K562 (cell line): ENCODE measurements around the gene SLX9. TPM values are rescaled to one million over a fixed set of nuclear protein-coding genes. Genes with fewer than 3 reads are reported as not detected.

ENCODE experiments used
- ATAC-seq: fragments of 200-7000 bp; cut with Tn5 transposase; 3 replicates; pipeline ENCODE4 v1.9.1; 2020; ENCODE audit warnings: moderate library complexity
- BruUV-seq: library from RNA; stranded (reverse); fragments of 400-500 nt; replicated peaks from 2 replicates; lab custom pipeline; 2021; lab: Mats Ljungman, UMichigan
- CTCF ChIA-PET: fragments of 300-600 bp; formaldehyde crosslinking; extraction: SDS; loops from one replicate; lab custom pipeline; 2021; ENCODE audit warnings: low intra/inter-chr PET ratio; lab: Yijun Ruan, JAX
- POLR2A ChIA-PET: fragments of 300-600, 350-650 bp; sonication (Branson Sonifier 250); formaldehyde crosslinking; extraction: SDS; loops from one replicate; lab custom pipeline; 2021; ENCODE audit warnings: antibody characterized with exemption, inconsistent platforms; lab: Yijun Ruan, JAX
- DNase-seq, 4 experiments: peaks; one replicate each; pipeline versions ENCODE4 v3.0.0 to v3.0.0-alpha.2; 2011 to 2018; ENCODE audit warnings: low spot score in 3 of 4, mixed read lengths in 3 of 4; ENCODE audit errors: extremely low read depth in 1 of 4
- FAIRE-seq: peaks from 2 replicates; lab custom pipeline; 2011; peaks lifted over from hg19 to GRCh38; lab: Jason Lieb, UNC
- H2AFZ ChIP-seq: 2 replicates; pipeline ENCODE4 v1.6.0; 2011; ENCODE audit warnings: low read depth, low read length, control low read depth, inconsistent platforms
- H3K27ac ChIP-seq: fragments of 200-600 bp; 3 replicates; pipeline ENCODE4 v1.8.0; 2011; ENCODE audit warnings: low read depth, mild to moderate bottlenecking, control low read depth, inconsistent platforms, low read length, moderate library complexity, mixed read lengths; ENCODE audit errors: extremely low read depth
- H3K27me3 ChIP-seq, 2 experiments: fragments of 300-600 bp in 1 of 2; 2 replicates in 1 of 2; 3 replicates in 1 of 2; pipeline versions ENCODE4 v1.6.0 to v1.8.0; 2011; ENCODE audit warnings: inconsistent platforms in 2 of 2, low read length in 2 of 2, mild to moderate bottlenecking in 1 of 2, mixed read lengths in 1 of 2, moderate library complexity in 1 of 2; ENCODE audit not compliant: control insufficient read depth in 2 of 2, insufficient read depth in 2 of 2
- H3K36me3 ChIP-seq: fragments of 300-600 bp; 3 replicates; pipeline ENCODE4 v1.8.0; 2011; ENCODE audit warnings: mild to moderate bottlenecking, low read length, inconsistent platforms; ENCODE audit not compliant: control insufficient read depth, insufficient read depth
- H3K4me1 ChIP-seq, 2 experiments: fragments of 200-600 bp in 1 of 2; replicated peaks in 1 of 2; 2 replicates in 1 of 2; 3 replicates in 1 of 2; pipeline versions ENCODE4 v1.5.1 to v1.8.0; 2011; ENCODE audit warnings: inconsistent platforms in 2 of 2, low read length in 2 of 2, mild to moderate bottlenecking in 1 of 2, mixed read lengths in 1 of 2, moderate library complexity in 1 of 2; ENCODE audit not compliant: control insufficient read depth in 2 of 2, insufficient read depth in 2 of 2
- H3K4me2 ChIP-seq: 2 replicates; pipeline ENCODE4 v1.6.1; 2011; ENCODE audit warnings: low read length, control low read depth, inconsistent platforms, mixed read lengths; ENCODE audit not compliant: insufficient read depth
- H3K4me3 ChIP-seq: fragments of 200-600 bp; sonication (generic), shearing (Covaris generic); 2 replicates; pipeline ENCODE4 v1.5.1; 2016; ENCODE audit warnings: control low read depth, inconsistent platforms
- H3K79me2 ChIP-seq: fragments of 200-600 bp; 3 replicates; pipeline ENCODE4 v1.8.0; 2011; ENCODE audit warnings: low read length, inconsistent platforms; ENCODE audit not compliant: control insufficient read depth, insufficient read depth
- H3K9ac ChIP-seq, 2 experiments: 2 replicates each; pipeline versions ENCODE4 v1.6.0 to v1.6.1; 2011; ENCODE audit warnings: low read depth in 2 of 2, low read length in 2 of 2, control low read depth in 1 of 2, inconsistent platforms in 1 of 2, mild to moderate bottlenecking in 1 of 2, mixed read lengths in 1 of 2; ENCODE audit not compliant: insufficient read depth in 1 of 2
- H3K9me1 ChIP-seq: one replicate; pipeline ENCODE4 v1.6.0; 2011; ENCODE audit warnings: inconsistent platforms, mild to moderate bottlenecking, low read length, moderate library complexity; ENCODE audit not compliant: control insufficient read depth, insufficient read depth
- H3K9me3 ChIP-seq: replicated peaks from 2 replicates; pipeline ENCODE4 v1.5.1; 2011; ENCODE audit warnings: low read depth, low read length, inconsistent platforms; ENCODE audit not compliant: control insufficient read depth, insufficient read depth
- H4K20me1 ChIP-seq: replicated peaks from 2 replicates; pipeline ENCODE4 v1.6.1; 2011; ENCODE audit warnings: low read length, inconsistent platforms, mixed read lengths; ENCODE audit not compliant: control insufficient read depth, insufficient read depth
- BHLHE40 ChIP-seq: IDR thresholded peaks from 2 replicates; pipeline ENCODE4 v1.6.1; 2011; ENCODE audit warnings: low read length, improper control_type of control experiment
- CBFB ChIP-seq: sonication (generic); formaldehyde crosslinking; IDR thresholded peaks from 2 replicates; pipeline ENCODE4 v1.4.0; 2020; ENCODE audit warnings: mild to moderate bottlenecking, missing genetic modification reagents
- FOXK2 ChIP-seq, 2 experiments: fragments of 450-650 bp; IDR thresholded peaks in 1 of 2; conservative IDR thresholded peaks in 1 of 2; 2 replicates each; pipeline ENCODE4 v1.6.1; 2016; ENCODE audit warnings: low read depth in 2 of 2, mild to moderate bottlenecking in 1 of 2
- LCOR ChIP-seq: sonication (generic); formaldehyde crosslinking; IDR thresholded peaks from 2 replicates; pipeline ENCODE4 v1.8.0; 2022; ENCODE audit warnings: mild to moderate bottlenecking, missing genetic modification reagents
- MTF1 ChIP-seq: fragments of 250-450 bp; sonication (Bioruptor Pico); IDR thresholded peaks from 2 replicates; pipeline ENCODE4 v1.9.0; 2021; ENCODE audit warnings: moderate library complexity, mild to moderate bottlenecking, inconsistent platforms, borderline replicate concordance
- TAL1 ChIP-seq: fragments of 450-650 bp; IDR thresholded peaks from 2 replicates; pipeline ENCODE4 v1.6.1; 2016; ENCODE audit warnings: mild to moderate bottlenecking
- ZBTB17 ChIP-seq: fragments of 450-650 bp; formaldehyde crosslinking; IDR thresholded peaks from 2 replicates; pipeline ENCODE4 v1.4.0; 2020; ENCODE audit warnings: mild to moderate bottlenecking
- ZNF324 ChIP-seq: fragments of 250-450 bp; sonication (Bioruptor Pico); IDR thresholded peaks from 2 replicates; pipeline ENCODE4 v1.4.0; 2020; ENCODE audit warnings: mild to moderate bottlenecking
- WGBS: fragments of 100-300 bp; shearing (Covaris generic); methylation state at CpG from one replicate; pipeline ENCODE4 v1.1.6; 2016; ENCODE audit warnings: low coverage, mixed read lengths; ENCODE audit not compliant: insufficient coverage; ENCODE audit errors: missing lambda C conversion rate; 5-methylcytosine and 5-hydroxymethylcytosine counted together
- in situ Hi-C: fragments of 300-500 bp; cut with MboI; formaldehyde crosslinking; loops from 4 replicates; pipeline ENCODE4 v1.15.0; 2018; ENCODE audit warnings: inconsistent platforms, mixed read lengths
- intact Hi-C: fragments of 100-400 bp; cut with micrococcal nuclease; formaldehyde crosslinking; loops from 2 replicates; pipeline ENCODE4 v1.14.2; 2022
- polyA plus RNA-seq, 8 experiments: library from polyadenylated mRNA; depleted of rRNA in 4 of 8; stranded (reverse) in 5 of 8; unstranded in 3 of 8; fragments of >200 nt; fragmentation: Nextera tagmentation in 2 of 8; fragmentation: Illumina TruSeq in 1 of 8; extraction: Ambion mirVana in 2 of 8; extraction: Trizol in 1 of 8; gene quantifications; 2 replicates each; pipeline versions ENCODE4 v1.2.1 to v1.2.3, GENCODE V29; 2011 to 2014; ENCODE audit warnings: inconsistent platforms in 1 of 8, missing spikeins in 1 of 8
- total RNA-seq, 7 experiments: library from RNA; depleted of rRNA in 6 of 7; stranded (reverse); fragments of >200 nt in 6 of 7; fragmentation: Illumina TruSeq in 2 of 7; extraction: Trizol in 2 of 7; gene quantifications; 2 replicates each; pipeline versions ENCODE4 v1.2.1 to v1.2.3, GENCODE V29; 2011 to 2021; ENCODE audit warnings: low replicate concordance in 1 of 7
- TF ChIP-seq, protein P1 (sequence below): fragments of 250-450 bp; sonication (Bioruptor Pico); IDR thresholded peaks from 2 replicates; pipeline ENCODE4 v1.8.0; 2021; ENCODE audit warnings: moderate library complexity, mild to moderate bottlenecking, inconsistent platforms
- TF ChIP-seq, protein P2 (sequence below): IDR thresholded peaks from 2 replicates; pipeline ENCODE4 v1.6.1; 2014; ENCODE audit warnings: antibody characterized with exemption
- TF ChIP-seq, protein P3 (sequence below), 3 experiments: fragments of 200-800 bp in 1 of 3; fragments of 250-450 bp in 1 of 3; fragments of 450-650 bp in 1 of 3; sonication (Bioruptor Pico) in 1 of 3; sonication (Bioruptor generic) in 1 of 3; formaldehyde crosslinking in 1 of 3; IDR thresholded peaks; 2 replicates each; pipeline versions ENCODE4 v1.6.1 to v1.8.0; 2016 to 2022; ENCODE audit warnings: mild to moderate bottlenecking in 2 of 3, missing genetic modification characterization in 2 of 3, missing compliant biosample characterization in 1 of 3, moderate library complexity in 1 of 3
- TF ChIP-seq, protein P4 (sequence below): IDR thresholded peaks from 2 replicates; pipeline ENCODE4 v1.6.1; 2012; ENCODE audit warnings: low read depth, low read length, improper control_type of control experiment, borderline replicate concordance

SLX9 gene
- total and polyA plus RNA-seq, 9 of the 15 experiments (the other 6 are each of a cell fraction or from before 2014, with no cell fraction given), result 1.2 to 75.5 (median 16.5) TPM

DNA sequence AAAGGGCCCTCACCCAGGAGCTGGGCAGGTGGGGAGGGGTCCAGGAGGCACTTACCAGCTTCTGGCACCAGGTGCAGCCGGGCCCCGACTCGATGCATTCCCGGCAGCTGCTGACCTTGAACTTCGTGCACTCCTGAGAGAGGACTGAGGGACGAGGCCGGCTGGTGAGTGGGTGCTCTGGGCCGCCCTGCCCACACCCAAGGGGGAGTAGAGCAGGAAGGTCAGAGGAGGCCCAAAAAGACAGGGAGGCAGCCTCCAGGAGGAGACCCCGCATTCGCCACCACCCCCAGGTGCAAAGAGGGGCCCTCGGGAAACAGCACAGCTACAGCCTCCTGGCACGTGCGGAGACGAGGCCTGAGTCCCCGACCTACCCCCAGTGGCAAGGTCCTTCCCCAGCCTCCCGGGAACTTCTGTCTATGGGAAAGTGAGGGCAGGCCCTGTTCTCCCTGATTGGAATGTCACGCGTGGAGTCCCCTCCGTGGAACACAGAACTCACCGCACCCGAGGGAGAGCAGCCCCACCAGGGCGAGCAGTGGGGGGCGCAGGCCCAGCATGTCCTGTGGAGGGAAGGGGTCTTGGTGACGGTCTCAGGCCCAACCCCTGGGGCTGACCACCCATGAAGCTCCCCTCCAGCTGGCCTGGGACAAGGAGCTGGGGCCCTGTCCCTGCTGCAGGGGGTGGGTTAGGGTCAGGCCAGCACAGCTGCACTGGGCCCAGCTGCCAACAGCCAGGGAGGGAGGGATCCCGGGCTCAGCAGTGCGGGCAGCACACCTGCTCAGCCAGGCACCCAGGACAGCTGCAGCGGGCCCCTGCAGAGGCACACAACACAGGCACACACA lies 29.4 kb upstream of the SLX9 start:
- intact Hi-C loops (no loop called here), in situ Hi-C loops (no loop called here)
- H3K4me1 ChIP-seq, result peaks cover 9 to 62% of the 10 kb centered on the region in 2 experiments; a peak in 3 of 5 replicates
- H3K9me3 ChIP-seq, result no peaks in the 10 kb centered on the region
- CTCF ChIA-PET, result no interaction called here
- no peaks in the 10 kb centered on the region for H3K36me3 ChIP-seq
- FAIRE-seq (no peak), ATAC-seq (no peak), DNase-seq (no peak)
- H3K27ac ChIP-seq, result no peak overlapping the region
- H3K4me3 ChIP-seq, result no peak overlapping the region
- no TSS peak for BruUV-seq
- H3K9ac ChIP-seq, result no peak overlapping the region
- no peaks in the 10 kb centered on the region for H3K9me1 ChIP-seq
- peaks cover 27 to 44% of the 10 kb centered on the region in 2 experiments for H3K27me3 ChIP-seq
- no peak overlapping the region for H2AFZ ChIP-seq
- H3K4me2 ChIP-seq, result no peak overlapping the region
- WGBS, result 44% methylated on average over 27 of the region's 27 CpGs
- no peaks in the 10 kb centered on the region for H3K79me2 ChIP-seq
- TF ChIP-seq, protein P1, sequence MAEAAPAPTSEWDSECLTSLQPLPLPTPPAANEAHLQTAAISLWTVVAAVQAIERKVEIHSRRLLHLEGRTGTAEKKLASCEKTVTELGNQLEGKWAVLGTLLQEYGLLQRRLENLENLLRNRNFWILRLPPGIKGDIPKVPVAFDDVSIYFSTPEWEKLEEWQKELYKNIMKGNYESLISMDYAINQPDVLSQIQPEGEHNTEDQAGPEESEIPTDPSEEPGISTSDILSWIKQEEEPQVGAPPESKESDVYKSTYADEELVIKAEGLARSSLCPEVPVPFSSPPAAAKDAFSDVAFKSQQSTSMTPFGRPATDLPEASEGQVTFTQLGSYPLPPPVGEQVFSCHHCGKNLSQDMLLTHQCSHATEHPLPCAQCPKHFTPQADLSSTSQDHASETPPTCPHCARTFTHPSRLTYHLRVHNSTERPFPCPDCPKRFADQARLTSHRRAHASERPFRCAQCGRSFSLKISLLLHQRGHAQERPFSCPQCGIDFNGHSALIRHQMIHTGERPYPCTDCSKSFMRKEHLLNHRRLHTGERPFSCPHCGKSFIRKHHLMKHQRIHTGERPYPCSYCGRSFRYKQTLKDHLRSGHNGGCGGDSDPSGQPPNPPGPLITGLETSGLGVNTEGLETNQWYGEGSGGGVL (CRISPR knock-in tag), result no peak
- TF ChIP-seq ZNF324 (CRISPR knock-in tag) (no peak), TAL1 (no peak), MTF1 (CRISPR knock-in tag) (no peak), LCOR (no peak), BHLHE40 (0 out of 2 replicates have a peak, but pooled peaks have one; percentile 5), CBFB (CRISPR knock-in tag) (0 out of 2 replicates have a peak, but pooled peaks have one; percentile 43), FOXK2 (conservative IDR thresholded peaks at IDR 0.05 in 1 of 2, IDR thresholded peaks at IDR 0.05 in 1 of 2; ENCODE audit: low read depth in 2 of 2) (no peak), ZBTB17 (CRISPR knock-in tag) (no peak)
- TF ChIP-seq, protein P2, sequence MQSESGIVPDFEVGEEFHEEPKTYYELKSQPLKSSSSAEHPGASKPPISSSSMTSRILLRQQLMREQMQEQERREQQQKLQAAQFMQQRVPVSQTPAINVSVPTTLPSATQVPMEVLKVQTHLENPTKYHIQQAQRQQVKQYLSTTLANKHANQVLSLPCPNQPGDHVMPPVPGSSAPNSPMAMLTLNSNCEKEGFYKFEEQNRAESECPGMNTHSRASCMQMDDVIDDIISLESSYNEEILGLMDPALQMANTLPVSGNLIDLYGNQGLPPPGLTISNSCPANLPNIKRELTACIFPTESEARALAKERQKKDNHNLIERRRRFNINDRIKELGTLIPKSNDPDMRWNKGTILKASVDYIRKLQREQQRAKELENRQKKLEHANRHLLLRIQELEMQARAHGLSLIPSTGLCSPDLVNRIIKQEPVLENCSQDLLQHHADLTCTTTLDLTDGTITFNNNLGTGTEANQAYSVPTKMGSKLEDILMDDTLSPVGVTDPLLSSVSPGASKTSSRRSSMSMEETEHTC, result no peak
- TF ChIP-seq, protein P3, sequence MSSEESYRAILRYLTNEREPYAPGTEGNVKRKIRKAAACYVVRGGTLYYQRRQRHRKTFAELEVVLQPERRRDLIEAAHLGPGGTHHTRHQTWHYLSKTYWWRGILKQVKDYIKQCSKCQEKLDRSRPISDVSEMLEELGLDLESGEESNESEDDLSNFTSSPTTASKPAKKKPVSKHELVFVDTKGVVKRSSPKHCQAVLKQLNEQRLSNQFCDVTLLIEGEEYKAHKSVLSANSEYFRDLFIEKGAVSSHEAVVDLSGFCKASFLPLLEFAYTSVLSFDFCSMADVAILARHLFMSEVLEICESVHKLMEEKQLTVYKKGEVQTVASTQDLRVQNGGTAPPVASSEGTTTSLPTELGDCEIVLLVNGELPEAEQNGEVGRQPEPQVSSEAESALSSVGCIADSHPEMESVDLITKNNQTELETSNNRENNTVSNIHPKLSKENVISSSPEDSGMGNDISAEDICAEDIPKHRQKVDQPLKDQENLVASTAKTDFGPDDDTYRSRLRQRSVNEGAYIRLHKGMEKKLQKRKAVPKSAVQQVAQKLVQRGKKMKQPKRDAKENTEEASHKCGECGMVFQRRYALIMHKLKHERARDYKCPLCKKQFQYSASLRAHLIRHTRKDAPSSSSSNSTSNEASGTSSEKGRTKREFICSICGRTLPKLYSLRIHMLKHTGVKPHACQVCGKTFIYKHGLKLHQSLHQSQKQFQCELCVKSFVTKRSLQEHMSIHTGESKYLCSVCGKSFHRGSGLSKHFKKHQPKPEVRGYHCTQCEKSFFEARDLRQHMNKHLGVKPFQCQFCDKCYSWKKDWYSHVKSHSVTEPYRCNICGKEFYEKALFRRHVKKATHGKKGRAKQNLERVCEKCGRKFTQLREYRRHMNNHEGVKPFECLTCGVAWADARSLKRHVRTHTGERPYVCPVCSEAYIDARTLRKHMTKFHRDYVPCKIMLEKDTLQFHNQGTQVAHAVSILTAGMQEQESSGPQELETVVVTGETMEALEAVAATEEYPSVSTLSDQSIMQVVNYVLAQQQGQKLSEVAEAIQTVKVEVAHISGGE (CRISPR knock-in tag; IDR thresholded peaks at IDR 0.05), result no peak
- TF ChIP-seq, protein P4, sequence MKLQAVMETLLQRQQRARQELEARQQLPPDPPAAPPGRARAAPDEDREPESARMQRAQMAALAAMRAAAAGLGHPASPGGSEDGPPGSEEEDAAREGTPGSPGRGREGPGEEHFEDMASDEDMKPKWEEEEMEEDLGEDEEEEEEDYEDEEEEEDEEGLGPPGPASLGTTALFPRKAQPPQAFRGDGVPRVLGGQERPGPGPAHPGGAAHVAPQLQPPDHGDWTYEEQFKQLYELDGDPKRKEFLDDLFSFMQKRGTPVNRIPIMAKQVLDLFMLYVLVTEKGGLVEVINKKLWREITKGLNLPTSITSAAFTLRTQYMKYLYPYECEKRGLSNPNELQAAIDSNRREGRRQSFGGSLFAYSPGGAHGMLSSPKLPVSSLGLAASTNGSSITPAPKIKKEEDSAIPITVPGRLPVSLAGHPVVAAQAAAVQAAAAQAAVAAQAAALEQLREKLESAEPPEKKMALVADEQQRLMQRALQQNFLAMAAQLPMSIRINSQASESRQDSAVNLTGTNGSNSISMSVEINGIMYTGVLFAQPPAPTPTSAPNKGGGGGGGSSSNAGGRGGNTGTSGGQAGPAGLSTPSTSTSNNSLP, result no peak
- H4K20me1 ChIP-seq, result no peaks in the 10 kb centered on the region; the same call in none of the 2 replicates
- POLR2A ChIA-PET, result no interaction called here
